Stomach (tissue), 4 donors: ENCODE results near the gene COMMD3.
"Not testable (repeated sequence)": the region's sequence is repeated elsewhere in the genome, so short reads cannot be mapped to it uniquely, and the experiment has no call there.

Source experiments
- CTCF ChIP-seq, 7 experiments: fragments of 450-650 bp in 4 of 7; fragments of 200-600 bp in 3 of 7; sonication (generic) in 3 of 7; IDR thresholded peaks; one replicate each; pipeline ENCODE4 v1.5.1; 2016 to 2019; ENCODE audit warnings: antibody characterized with exemption in 7 of 7, control low read depth in 2 of 7, mild to moderate bottlenecking in 1 of 7
- EP300 ChIP-seq: sonication (generic); formaldehyde crosslinking; IDR thresholded peaks from one replicate; pipeline ENCODE4 v1.6.1; 2017; ENCODE audit warnings: antibody characterized with exemption
- POLR2AphosphoS5 ChIP-seq, 3 donors: sonication (generic); formaldehyde crosslinking; IDR thresholded peaks; one replicate each; pipeline ENCODE4 v1.6.1; 2016; ENCODE audit warnings: antibody characterized with exemption in 3 of 3

- not testable (repeated sequence) for TF ChIP-seq CTCF (IDR thresholded peaks at IDR 0.05); EP300; POLR2AphosphoS5 (IDR thresholded peaks at IDR 0.05)
These were observed 6.2 kb upstream of the COMMD3 start for GRCh38 chr10:22310012-22310411.
